Aorta (tissue), 5 donors: ENCODE results near the gene GARNL3. TPM values are rescaled to one million over a fixed set of nuclear protein-coding genes. Genes with fewer than 3 reads are reported as not detected.

Source experiments
- ATAC-seq: fragments of 200-7000 bp; cut with Tn5 transposase; one replicate; pipeline ENCODE4 v1.9.1; 2022; ENCODE audit warnings: moderate library complexity; ENCODE audit not compliant: low FRiP score
- DNase-seq, 2 donors: peaks; one replicate each; pipeline ENCODE4 v3.0.0-alpha.2; 2020
- H3K27ac ChIP-seq, 2 donors: one replicate each; pipeline ENCODE4 v1.5.1; 2013; ENCODE audit warnings: low read length in 2 of 2, mild to moderate bottlenecking in 2 of 2, moderate library complexity in 2 of 2, control low read depth in 1 of 2, inconsistent platforms in 1 of 2, low read depth in 1 of 2
- H3K27me3 ChIP-seq, 2 donors: one replicate each; pipeline ENCODE4 v1.6.1; 2013; ENCODE audit warnings: control low read depth in 1 of 2, low read length in 1 of 2, mild to moderate bottlenecking in 1 of 2, moderate library complexity in 1 of 2; ENCODE audit not compliant: insufficient read depth in 2 of 2, control insufficient read depth in 1 of 2
- H3K36me3 ChIP-seq, 2 donors: one replicate each; pipeline ENCODE4 v1.6.1; 2013; ENCODE audit warnings: control low read depth in 1 of 2, low read length in 1 of 2, mild to moderate bottlenecking in 1 of 2; ENCODE audit not compliant: insufficient read depth in 2 of 2, control insufficient read depth in 1 of 2
- H3K4me1 ChIP-seq, 2 donors: one replicate each; pipeline ENCODE4 v1.6.1; 2013; ENCODE audit warnings: low read length in 2 of 2, control low read depth in 1 of 2, mild to moderate bottlenecking in 1 of 2, moderate library complexity in 1 of 2; ENCODE audit not compliant: insufficient read depth in 2 of 2, control insufficient read depth in 1 of 2
- H3K4me3 ChIP-seq, 2 donors: one replicate each; pipeline ENCODE4 v1.5.1; 2013; ENCODE audit warnings: low read length in 2 of 2, control low read depth in 1 of 2, mild to moderate bottlenecking in 1 of 2
- H3K9me3 ChIP-seq: one replicate; pipeline ENCODE4 v1.6.1; 2013; ENCODE audit warnings: mild to moderate bottlenecking, low read length; ENCODE audit not compliant: control insufficient read depth
- WGBS, 2 donors: extraction: QIAGEN DNeasy Blood & Tissue Kit; methylation state at CpG; one replicate each; pipeline ENCODE4 v1.1.7; 2013; 5-methylcytosine and 5-hydroxymethylcytosine counted together
- intact Hi-C, 2 donors: fragments of 100-400 bp; cut with DNase I; formaldehyde crosslinking; loops; one replicate each; pipeline versions ENCODE4 v1.14.2 to v1.15.0; 2022
- polyA plus RNA-seq, 2 donors: library from polyadenylated mRNA; stranded (reverse); fragments of 200-250 nt; gene quantifications; one replicate each; pipeline ENCODE4 v1.2.3, GENCODE V29; 2013
- total RNA-seq, 2 donors: library from RNA; stranded (reverse); fragmentation: NEBNext Ultra II Directional; extraction: Animal tissue kit (Norgen Biotek cat#: 25700); gene quantifications; one replicate each; pipeline ENCODE4 v1.2.1, GENCODE V29; 2021
- donor health status: healthy with polysubstance abuse.
- donor health status: Bipolar disorder and iron deficiency.
- donor health status: DM: no; HTN: no; CAD: no.
- donor health status: DM: no; HTN: no; CAD: no.
- donor health status: DM: yes; HTN: yes; CAD: no.

The GARNL3 gene
- total and polyA plus RNA-seq, 4 donors = 6.3 to 70.9 (median 42.8) TPM

DNA sequence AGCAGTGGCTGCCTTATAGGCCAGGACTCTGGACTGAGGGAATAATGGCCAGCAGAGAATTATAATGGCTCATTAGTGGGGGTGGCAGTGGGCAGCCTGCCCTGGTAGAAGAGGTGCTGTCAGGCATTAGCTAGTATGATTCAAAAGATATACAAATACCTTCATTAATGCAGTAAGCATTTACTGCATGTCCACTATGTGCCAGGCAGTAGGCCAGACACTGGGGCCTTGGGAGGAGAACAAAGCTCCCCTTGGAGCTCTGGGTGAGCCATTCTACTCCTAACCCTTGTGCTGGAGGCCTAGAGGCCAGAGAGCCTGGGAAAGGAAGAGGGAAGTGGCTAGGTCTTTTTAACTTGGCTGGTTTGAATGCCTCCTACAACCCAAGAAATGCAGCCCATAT is 2.0 kb upstream of the GARNL3 start:
- no peak for DNase-seq
- intact Hi-C loops = no loop called here
- Histone ChIP-seq H3K36me3 (no peaks in the 10 kb centered on the region), H3K4me1 (peaks cover 2 to 16% of the 10 kb centered on the region in 2 donors), H3K4me3 (no peak overlapping the region), H3K27ac (no peak overlapping the region), H3K27me3 (no peaks in the 10 kb centered on the region), H3K9me3 (no peaks in the 10 kb centered on the region)
- ATAC-seq = no peak

- Histone ChIP-seq H3K27me3 (no peaks in the 10 kb centered on the region), H3K9me3 (no peaks in the 10 kb centered on the region), H3K4me1 (peaks cover 6 to 16% of the 10 kb centered on the region in 2 donors), H3K27ac (peak overlapping the region in 1 of 2 donors; percentile 52), H3K36me3 (no peaks in the 10 kb centered on the region), H3K4me3 (no peak overlapping the region)
- intact Hi-C loops = no loop called here
- DNase-seq = no peak
- no peak for ATAC-seq
- 41 to 45% methylated on average over 9 of the region's 9 CpGs for WGBS, 2 donors
Measured at GRCh38 chr9:127263237-127263636, 1.3 kb upstream of the GARNL3 start.

DNA sequence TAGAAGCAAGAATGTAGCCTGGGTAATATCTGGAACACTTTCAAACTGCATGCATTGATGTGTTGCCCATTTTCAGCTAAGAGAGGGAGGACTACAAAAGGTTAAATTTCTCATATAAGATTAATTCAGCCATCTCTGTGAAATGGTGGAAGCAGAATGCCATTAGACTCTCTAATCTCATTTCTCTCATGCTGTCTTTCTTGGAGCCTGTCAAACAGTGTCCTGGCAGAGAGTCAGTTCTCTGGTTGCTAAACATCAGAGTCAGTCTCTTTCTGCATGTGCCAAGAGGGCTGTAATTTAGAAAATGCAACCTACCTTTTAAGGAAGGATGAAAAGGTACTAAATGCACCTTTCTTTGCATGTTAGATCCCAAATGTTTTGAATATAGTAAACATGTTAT is 910 bp upstream of the GARNL3 start:
- no peaks in the 10 kb centered on the region for H3K9me3 ChIP-seq
- ATAC-seq = no peak
- H3K4me3 ChIP-seq = no peak overlapping the region
- no peak for DNase-seq
- H3K36me3 ChIP-seq = no peaks in the 10 kb centered on the region
- H3K4me1 ChIP-seq = peaks cover 6 to 16% of the 10 kb centered on the region in 2 donors
- intact Hi-C loops = no loop called here
- no peak overlapping the region for H3K27ac ChIP-seq
- H3K27me3 ChIP-seq = no peaks in the 10 kb centered on the region

- no peak for ATAC-seq
- 51% methylated on average over 5 of the region's 5 CpGs for WGBS, 2 donors
- Histone ChIP-seq H3K27me3 (no peaks in the 10 kb centered on the region), H3K36me3 (no peaks in the 10 kb centered on the region), H3K4me1 (peaks cover 2 to 3% of the 10 kb centered on the region in 2 donors), H3K27ac (no peak overlapping the region), H3K4me3 (no peak overlapping the region), H3K9me3 (no peaks in the 10 kb centered on the region)
- intact Hi-C loops = loop anchor here in 1 of 2 donors (5.0 kb wide), 1 partner anchor 34 kb away; no protein-coding TSS in a partner anchor
- DNase-seq = no peak
Measured at GRCh38 chr9:127267793-127268525, 3.4 kb downstream of the GARNL3 start.

GRCh38 chr9:127269449-127269848 is 4.9 kb downstream of the GARNL3 start:
- WGBS, 2 donors = 93 to 100% methylated on average over 1 of the region's 1 CpG
- ATAC-seq = no peak
- H3K27me3 ChIP-seq = no peaks in the 10 kb centered on the region
- H3K9me3 ChIP-seq = no peaks in the 10 kb centered on the region
- no peak overlapping the region for H3K27ac ChIP-seq
- no peaks in the 10 kb centered on the region for H3K36me3 ChIP-seq
- no peak for DNase-seq
- no peak overlapping the region for H3K4me3 ChIP-seq
- peaks cover 3 to 7% of the 10 kb centered on the region in 2 donors for H3K4me1 ChIP-seq
- intact Hi-C loops = loop anchor here in 1 of 2 donors (5.0 kb wide), 1 partner anchor 33 kb away; no protein-coding TSS in a partner anchor

DNA sequence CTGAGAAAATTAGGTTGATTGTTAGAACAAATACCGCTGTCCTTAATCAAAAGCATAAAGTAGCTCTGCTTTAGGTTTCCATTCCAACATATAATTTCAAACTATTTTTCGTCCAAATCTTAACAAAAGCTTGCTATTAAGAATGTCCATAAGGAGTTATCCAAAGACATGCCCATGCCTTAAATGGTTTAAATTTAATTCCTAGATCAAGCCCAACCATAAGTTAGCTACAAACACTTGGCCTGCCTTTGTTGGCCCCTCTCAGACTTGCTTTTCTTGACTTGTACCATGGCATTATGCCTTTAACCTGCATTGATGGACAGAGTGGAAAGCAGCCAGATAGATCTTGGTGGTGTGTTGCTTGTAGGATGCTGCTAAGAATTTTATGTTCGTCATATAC is 8.8 kb downstream of the GARNL3 start:
- Histone ChIP-seq H3K4me1 (peaks cover 3 to 14% of the 10 kb centered on the region in 2 donors), H3K27ac (no peak overlapping the region), H3K36me3 (no peaks in the 10 kb centered on the region), H3K4me3 (no peak overlapping the region), H3K27me3 (no peaks in the 10 kb centered on the region), H3K9me3 (no peaks in the 10 kb centered on the region)
- DNase-seq (no peak), ATAC-seq (no peak)
- intact Hi-C loops = no loop called here
- WGBS, 2 donors = 27 to 37% methylated on average over 3 of the region's 3 CpGs

DNA sequence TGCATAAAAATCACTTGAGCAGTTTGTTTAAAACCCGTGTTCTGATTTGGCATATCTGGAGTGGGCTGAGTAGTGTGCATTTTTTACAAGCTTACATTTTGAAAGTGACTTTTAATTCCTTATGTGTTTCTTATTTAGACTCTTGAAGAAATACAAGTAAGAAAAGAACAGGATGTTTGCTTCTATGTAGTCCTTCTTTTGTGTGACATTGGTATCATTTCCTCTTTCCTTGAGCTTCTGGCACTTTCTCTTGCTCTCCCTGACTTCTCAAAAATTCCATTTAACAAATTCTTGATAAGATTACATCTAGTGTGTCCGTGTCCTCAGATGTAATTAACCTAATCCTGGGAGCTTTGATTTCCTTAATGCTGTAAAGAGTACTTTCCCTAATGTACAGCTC is 12.5 kb downstream of the GARNL3 start:
- no peak for DNase-seq
- H3K27me3 ChIP-seq = no peaks in the 10 kb centered on the region
- intact Hi-C loops = no loop called here
- H3K4me3 ChIP-seq = no peak overlapping the region
- H3K4me1 ChIP-seq = peaks cover 3 to 12% of the 10 kb centered on the region in 2 donors
- ATAC-seq = no peak
- no peak overlapping the region for H3K27ac ChIP-seq
- WGBS, 2 donors = 6% methylated on average over 2 of the region's 2 CpGs
- no peaks in the 10 kb centered on the region for H3K9me3 ChIP-seq
- no peaks in the 10 kb centered on the region for H3K36me3 ChIP-seq

GRCh38 chr9:127277770-127278169 is 13.2 kb downstream of the GARNL3 start:
- intact Hi-C loops = no loop called here
- peaks cover 3 to 12% of the 10 kb centered on the region in 2 donors for H3K4me1 ChIP-seq
- no peaks in the 10 kb centered on the region for H3K9me3 ChIP-seq
- no peak overlapping the region for H3K4me3 ChIP-seq
- 91 to 97% methylated on average over 1 of the region's 1 CpG for WGBS, 2 donors
- no peaks in the 10 kb centered on the region for H3K36me3 ChIP-seq
- DNase-seq = no peak
- no peak overlapping the region for H3K27ac ChIP-seq
- no peaks in the 10 kb centered on the region for H3K27me3 ChIP-seq
- no peak for ATAC-seq

DNA sequence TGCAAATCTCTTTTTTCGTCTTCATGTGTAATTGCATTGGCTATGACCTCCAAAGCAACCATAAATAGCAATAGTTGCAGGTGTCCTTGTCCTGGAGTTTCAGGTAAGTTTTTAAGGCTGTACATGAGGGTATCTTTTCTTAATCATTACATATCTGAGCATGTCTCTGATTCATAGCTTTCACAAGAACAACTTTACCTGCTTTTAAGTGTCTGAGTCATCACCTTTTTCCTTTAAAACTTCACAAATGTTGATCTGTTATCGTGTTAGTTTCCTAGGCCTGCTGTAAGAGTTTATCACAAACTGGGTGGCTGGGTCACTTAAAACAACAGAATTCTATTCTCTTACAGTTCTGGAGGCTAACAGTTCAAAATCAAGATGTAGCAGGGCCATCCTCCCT is 13.8 kb downstream of the GARNL3 start:
- intact Hi-C loops = no loop called here
- no peak overlapping the region for H3K27ac ChIP-seq
- no peak for ATAC-seq
- no peaks in the 10 kb centered on the region for H3K9me3 ChIP-seq
- peaks cover 3 to 11% of the 10 kb centered on the region in 2 donors for H3K4me1 ChIP-seq
- no peaks in the 10 kb centered on the region for H3K36me3 ChIP-seq
- no peak for DNase-seq
- H3K27me3 ChIP-seq = no peaks in the 10 kb centered on the region
- 91 to 96% methylated on average over 2 of the region's 2 CpGs for WGBS, 2 donors
- H3K4me3 ChIP-seq = no peak overlapping the region
